ENCODE data around the gene HMX2. TPM values are rescaled to one million over a fixed set of nuclear protein-coding genes. Genes with fewer than 3 reads are reported as not detected.

The HMX2 gene
- total and polyA plus RNA-seq, 8 donors, result not detected

- Histone ChIP-seq H3K9me3 (no peaks in the 10 kb centered on the region), H3K27ac (no peak overlapping the region), H3K4me3 (peak overlapping the region in 1 of 2 donors; percentile 34), H3K4me1 (peaks cover 26 to 61% of the 10 kb centered on the region in 2 donors), H3K27me3 (peaks cover 91 to 100% of the 10 kb centered on the region in 2 donors), H3K36me3 (no peaks in the 10 kb centered on the region)
- TF ChIP-seq CTCF (IDR thresholded peaks at IDR 0.05), result no peak
- no peak for DNase-seq
- intact Hi-C loops (cut with DNase I), result loop anchor here in 1 of 2 donors (5.0 kb wide), 1 partner anchor 422 kb away; no protein-coding TSS in a partner anchor
- no peak for ATAC-seq
Observed at GRCh38 chr10:123134915-123135414, 13.0 kb upstream of the HMX2 start.

- H3K4me3 ChIP-seq, result peak within 1 kb of the TSS in 1 of 2 donors; percentile 34
- H3K36me3 ChIP-seq, result no peaks in the 10 kb centered on the region
- H3K4me1 ChIP-seq, result peaks cover 26 to 65% of the 10 kb centered on the region in 2 donors
- H3K27me3 ChIP-seq, result peaks cover 94 to 100% of the 10 kb centered on the region in 2 donors
- TF ChIP-seq CTCF (IDR thresholded peaks at IDR 0.05), result no peak
- DNase-seq (no peak), ATAC-seq (no peak)
- intact Hi-C loops (cut with DNase I), result no loop called here
- no peaks in the 10 kb centered on the region for H3K9me3 ChIP-seq
- H3K27ac ChIP-seq, result no peak within 1 kb of the TSS
Observed at GRCh38 chr10:123135415-123136141, 12.4 kb upstream of the HMX2 start, which contains the start of gene HMX3. TSS of gene HMX3 (plus strand) at chr10:123135970. CDS start at chr10:123136051, 81 bp downstream.

GRCh38 chr10:123136221-123136805, 11.6 kb upstream of the HMX2 start:
- Histone ChIP-seq H3K4me3 (peak overlapping the region in 1 of 2 donors; percentile 34), H3K36me3 (no peaks in the 10 kb centered on the region), H3K9me3 (no peaks in the 10 kb centered on the region), H3K27me3 (peaks cover 98 to 100% of the 10 kb centered on the region in 2 donors), H3K4me1 (peaks cover 26 to 65% of the 10 kb centered on the region in 2 donors), H3K27ac (no peak overlapping the region)
- intact Hi-C loops (cut with DNase I), result no loop called here
- ATAC-seq (no peak), DNase-seq (no peak)
- no peak for TF ChIP-seq CTCF (IDR thresholded peaks at IDR 0.05)

- intact Hi-C loops (cut with DNase I), result no loop called here
- ATAC-seq (no peak), DNase-seq (no peak)
- H3K4me1 ChIP-seq, result peaks cover 26 to 65% of the 10 kb centered on the region in 2 donors
- peak overlapping the region in 1 of 2 donors; percentile 34 for H3K4me3 ChIP-seq
- TF ChIP-seq CTCF (IDR thresholded peaks at IDR 0.05), result no peak
- H3K27me3 ChIP-seq, result peaks cover 98 to 100% of the 10 kb centered on the region in 2 donors
- no peaks in the 10 kb centered on the region for H3K9me3 ChIP-seq
- no peaks in the 10 kb centered on the region for H3K36me3 ChIP-seq
- no peak overlapping the region for H3K27ac ChIP-seq
Observed at GRCh38 chr10:123136806-123137642, 10.9 kb upstream of the HMX2 start.

All from left lung (tissue), 10 donors.